GM18507 (cell line): ENCODE results near the gene IDE.
"Not testable (repeated sequence)": the region's sequence is repeated elsewhere in the genome, so short reads cannot be mapped to it uniquely, and the experiment has no call there.

Source experiments
- DNase-seq: peaks from one replicate; pipeline ENCODE4 v3.0.0; 2011; ENCODE audit warnings: low read depth; ENCODE audit not compliant: insufficient read length; ENCODE audit errors: extremely low spot score
- FAIRE-seq: peaks from 2 replicates; lab custom pipeline; 2011; peaks lifted over from hg19 to GRCh38; lab: Jason Lieb, UNC

The IDE gene

GRCh38 chr10:92434385-92434784 lies 139.5 kb downstream of the IDE start:
- FAIRE-seq = no peak
- DNase-seq = no peak

- DNase-seq (no peak), FAIRE-seq (no peak)
Observed at GRCh38 chr10:92432596-92432995, 141.3 kb downstream of the IDE start.

- FAIRE-seq (no peak), DNase-seq (no peak)
Observed at GRCh38 chr10:92430103-92430502, 143.8 kb downstream of the IDE start.

- DNase-seq = no peak
- no peak for FAIRE-seq
Observed at GRCh38 chr10:92421550-92421949, 152.3 kb downstream of the IDE start.

- FAIRE-seq = no peak
- DNase-seq = no peak
Observed at GRCh38 chr10:92420546-92421275, 153.2 kb downstream of the IDE start.

- no peak for FAIRE-seq
- no peak for DNase-seq
Observed at GRCh38 chr10:92419740-92420545, 153.9 kb downstream of the IDE start.

GRCh38 chr10:92418891-92419290 lies 155.0 kb downstream of the IDE start:
- DNase-seq (no peak), FAIRE-seq (no peak)

- no peak for FAIRE-seq
- no peak for DNase-seq
Observed at GRCh38 chr10:92418221-92418620, 155.7 kb downstream of the IDE start.

GRCh38 chr10:92413519-92413918 lies 160.4 kb downstream of the IDE start:
- FAIRE-seq = no peak
- no peak for DNase-seq

GRCh38 chr10:92413011-92413410 lies 160.9 kb downstream of the IDE start:
- DNase-seq = no peak
- FAIRE-seq = no peak

- DNase-seq (no peak), FAIRE-seq (no peak)
Observed at GRCh38 chr10:92411406-92411805, 162.5 kb downstream of the IDE start.

GRCh38 chr10:92410501-92410900 lies 163.4 kb downstream of the IDE start:
- FAIRE-seq = no peak
- DNase-seq = no peak

GRCh38 chr10:92408017-92408361 lies 165.9 kb downstream of the IDE start:
- no peak for FAIRE-seq
- no peak for DNase-seq

- FAIRE-seq = no peak
- no peak for DNase-seq
Observed at GRCh38 chr10:92407305-92408016, 166.4 kb downstream of the IDE start.

- FAIRE-seq = no peak
Observed at GRCh38 chr10:92405419-92405924, 168.4 kb downstream of the IDE start.

GRCh38 chr10:92404612-92405418 lies 169.1 kb downstream of the IDE start:
- DNase-seq (no peak), FAIRE-seq (no peak)

More at GRCh38 chr10:92405419-92405924, 168.4 kb downstream of the IDE start:
- no peak for DNase-seq

GRCh38 chr10:92402234-92402633 lies 171.7 kb downstream of the IDE start:
- FAIRE-seq, DNase-seq: not testable (repeated sequence)
